NCI-H526 (cell line): ENCODE measurements around the gene TNFRSF25.
"Not testable (repeated sequence)": the region's sequence is repeated elsewhere in the genome, so short reads cannot be mapped to it uniquely, and the experiment has no call there.

Source experiments
- DNase-seq, 2 experiments: peaks; one replicate each; lab custom pipeline; 2025; lab: John Stamatoyannopoulos, UW

TNFRSF25 gene

GRCh38 chr1:6453895-6454855 lies 11.8 kb downstream of the TNFRSF25 start:
- DNase-seq = not testable (repeated sequence)

DNA sequence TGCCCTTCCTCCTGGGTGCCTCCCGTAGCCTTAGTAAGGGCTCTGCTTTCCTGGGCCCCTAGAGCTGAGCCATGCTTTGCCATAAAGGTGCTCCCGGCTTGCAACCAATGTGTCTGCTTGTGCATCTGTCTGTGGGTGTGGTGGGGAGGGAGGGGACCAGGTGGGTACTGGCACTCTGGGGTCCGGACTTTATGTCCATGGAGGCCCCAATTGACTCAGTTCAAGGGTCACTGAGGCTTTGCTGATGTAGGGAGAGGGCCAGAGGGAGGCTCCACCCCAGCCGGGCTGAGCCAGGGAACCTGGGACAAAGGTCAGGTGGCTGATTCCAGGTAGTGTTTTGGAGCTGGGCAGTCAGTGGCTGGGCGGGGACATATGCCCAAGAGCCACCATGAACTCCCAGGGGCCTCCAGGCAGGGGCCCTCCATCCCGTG lies 15.0 kb downstream of the TNFRSF25 start:
- peak in 1 of 2 experiments; percentile 68 for DNase-seq

- peak; percentile 88 to 93 for DNase-seq
These were observed 15.5 kb downstream of the TNFRSF25 start for GRCh38 chr1:6450486-6450885.

- peak; percentile 71 to 82 for DNase-seq
These were observed 15.9 kb downstream of the TNFRSF25 start for GRCh38 chr1:6450005-6450450.

GRCh38 chr1:6448749-6449631 lies 17.0 kb downstream of the TNFRSF25 start:
- peak; percentile 45 to 85 for DNase-seq

DNA sequence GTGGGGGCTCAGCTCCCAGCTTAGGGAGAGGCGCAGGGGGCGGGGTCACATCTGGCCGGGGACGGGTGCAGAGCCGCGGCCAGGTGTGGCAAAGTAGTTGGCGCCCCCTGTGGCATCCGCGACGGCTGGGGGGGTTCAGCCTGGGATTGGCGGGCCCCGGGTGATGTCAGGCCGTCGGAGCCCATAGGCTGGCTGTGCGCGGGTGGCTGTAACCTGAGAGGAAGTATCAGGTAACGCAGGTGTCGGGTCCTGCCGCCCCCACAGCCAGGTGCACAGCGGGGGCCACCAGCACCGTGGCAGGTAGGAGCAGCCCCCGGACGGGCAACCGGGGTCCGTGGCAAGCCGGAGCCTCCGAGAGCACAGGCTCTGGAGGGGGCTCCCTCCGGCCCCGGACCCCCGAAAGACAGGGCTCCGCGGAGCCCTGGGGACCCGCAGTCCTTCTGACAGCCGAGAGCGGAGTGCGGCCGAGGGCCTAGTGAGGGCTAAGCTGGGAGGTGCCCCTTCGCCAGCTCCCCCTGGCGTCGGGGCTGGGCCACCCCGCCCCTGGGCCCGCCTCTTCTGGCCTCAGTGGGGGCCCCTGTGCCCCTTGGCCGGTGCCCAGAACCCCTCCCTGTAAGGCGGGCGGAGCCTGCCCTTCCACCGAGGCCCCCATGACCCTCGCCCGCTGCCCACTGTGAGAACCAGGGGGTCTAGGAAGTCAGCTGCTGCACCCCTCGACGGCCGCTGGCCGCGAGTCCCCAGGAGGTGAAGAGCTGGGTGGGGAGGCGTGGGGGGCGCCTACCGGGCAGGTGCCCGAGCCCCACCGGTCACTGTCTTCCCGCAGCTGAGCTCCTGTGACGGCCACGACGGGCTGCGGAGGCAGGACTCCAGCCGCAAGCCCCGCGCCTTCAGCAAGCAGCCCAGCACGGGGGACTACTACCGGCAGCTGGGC lies 17.9 kb downstream of the TNFRSF25 start:
- peak; percentile 85 to 98 for DNase-seq

DNA sequence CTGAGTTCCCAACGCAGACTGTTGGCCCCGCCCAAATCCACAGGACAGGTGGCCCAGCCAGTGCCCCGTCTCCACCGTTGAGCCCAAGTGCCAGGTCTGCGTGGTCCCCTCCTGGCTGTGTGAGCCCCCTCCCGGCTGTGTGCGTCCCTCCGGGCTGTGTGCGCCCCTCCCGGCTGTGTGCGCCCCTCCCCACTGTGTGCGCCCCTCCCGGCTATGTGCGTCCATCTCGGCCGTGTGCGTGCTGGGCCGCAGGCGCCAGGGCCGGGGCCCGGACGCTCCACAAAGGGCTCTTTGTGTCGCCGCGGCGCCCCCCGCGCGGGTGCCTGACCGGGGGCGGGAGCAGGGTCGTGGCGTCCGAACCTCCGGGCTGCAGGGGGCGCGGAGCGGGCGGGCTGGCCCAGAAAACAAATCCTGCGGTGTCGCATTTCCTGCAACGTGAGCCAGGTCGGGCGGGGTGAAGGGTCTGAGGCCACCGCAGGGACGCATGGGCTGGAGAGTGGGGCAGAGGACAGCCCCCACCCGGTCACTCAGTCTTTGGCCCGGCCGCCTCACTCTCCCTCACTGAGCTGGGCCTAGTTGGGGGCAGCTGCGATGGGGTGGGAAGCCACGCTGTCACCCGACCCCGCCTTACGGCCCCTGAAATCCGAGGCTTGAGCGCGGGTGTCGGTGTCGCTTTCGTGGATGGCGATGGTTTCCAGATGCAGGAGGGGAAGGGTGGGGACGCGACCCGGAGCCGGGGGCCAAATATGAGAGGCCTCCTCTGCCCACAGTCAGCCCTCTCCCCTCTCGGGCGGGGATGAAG lies 18.8 kb downstream of the TNFRSF25 start:
- DNase-seq = peak; percentile 77 to 93

GRCh38 chr1:6446665-6447015 lies 19.3 kb downstream of the TNFRSF25 start:
- no peak for DNase-seq

DNA sequence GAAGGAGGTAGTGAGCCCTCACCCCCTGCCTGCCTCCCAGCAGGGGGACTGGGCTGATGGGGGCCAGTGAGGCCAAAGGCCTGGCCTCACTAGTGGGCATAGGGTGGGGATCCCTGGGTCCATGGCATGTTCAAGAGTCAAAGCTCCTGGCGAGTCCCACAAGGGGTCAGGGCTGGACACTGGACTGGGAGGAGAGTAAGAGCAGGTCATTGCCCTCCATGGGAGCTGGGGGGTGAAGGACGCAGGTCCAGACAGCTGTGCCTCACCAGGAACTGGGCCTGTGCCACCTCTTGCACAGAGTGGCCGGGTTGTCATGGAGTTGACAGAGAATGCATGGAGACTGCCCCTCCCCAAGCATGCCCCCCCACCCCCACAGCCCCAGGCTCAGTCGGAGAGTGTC lies 20.0 kb downstream of the TNFRSF25 start:
- not testable (repeated sequence) for DNase-seq

GRCh38 chr1:6445062-6445763 lies 20.8 kb downstream of the TNFRSF25 start:
- peak; percentile 73 to 88 for DNase-seq

DNA sequence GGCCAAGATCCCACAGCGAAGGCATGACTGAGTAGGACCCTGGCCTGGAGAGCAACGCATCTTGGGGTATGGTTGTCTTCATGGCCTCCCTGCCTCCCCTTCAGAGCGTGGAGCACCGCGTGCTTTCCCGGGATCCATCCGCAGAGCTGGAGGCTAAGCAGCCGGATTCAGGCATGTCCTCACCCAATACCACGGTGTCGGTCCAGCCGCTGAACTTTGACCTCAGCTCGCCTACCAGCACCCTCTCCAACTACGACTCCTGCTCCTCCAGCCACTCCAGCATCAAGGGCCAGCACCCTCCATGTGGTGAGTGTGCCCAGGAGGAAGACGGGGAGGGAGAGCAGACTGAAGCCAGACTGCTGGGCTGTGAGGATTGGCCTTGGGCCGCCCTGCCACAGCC lies 21.6 kb downstream of the TNFRSF25 start:
- no peak for DNase-seq

GRCh38 chr1:6443339-6444115 lies 22.4 kb downstream of the TNFRSF25 start:
- DNase-seq = peak in 1 of 2 experiments; percentile 48

- DNase-seq = no peak
These were observed 24.4 kb downstream of the TNFRSF25 start for GRCh38 chr1:6441586-6441985.

DNA sequence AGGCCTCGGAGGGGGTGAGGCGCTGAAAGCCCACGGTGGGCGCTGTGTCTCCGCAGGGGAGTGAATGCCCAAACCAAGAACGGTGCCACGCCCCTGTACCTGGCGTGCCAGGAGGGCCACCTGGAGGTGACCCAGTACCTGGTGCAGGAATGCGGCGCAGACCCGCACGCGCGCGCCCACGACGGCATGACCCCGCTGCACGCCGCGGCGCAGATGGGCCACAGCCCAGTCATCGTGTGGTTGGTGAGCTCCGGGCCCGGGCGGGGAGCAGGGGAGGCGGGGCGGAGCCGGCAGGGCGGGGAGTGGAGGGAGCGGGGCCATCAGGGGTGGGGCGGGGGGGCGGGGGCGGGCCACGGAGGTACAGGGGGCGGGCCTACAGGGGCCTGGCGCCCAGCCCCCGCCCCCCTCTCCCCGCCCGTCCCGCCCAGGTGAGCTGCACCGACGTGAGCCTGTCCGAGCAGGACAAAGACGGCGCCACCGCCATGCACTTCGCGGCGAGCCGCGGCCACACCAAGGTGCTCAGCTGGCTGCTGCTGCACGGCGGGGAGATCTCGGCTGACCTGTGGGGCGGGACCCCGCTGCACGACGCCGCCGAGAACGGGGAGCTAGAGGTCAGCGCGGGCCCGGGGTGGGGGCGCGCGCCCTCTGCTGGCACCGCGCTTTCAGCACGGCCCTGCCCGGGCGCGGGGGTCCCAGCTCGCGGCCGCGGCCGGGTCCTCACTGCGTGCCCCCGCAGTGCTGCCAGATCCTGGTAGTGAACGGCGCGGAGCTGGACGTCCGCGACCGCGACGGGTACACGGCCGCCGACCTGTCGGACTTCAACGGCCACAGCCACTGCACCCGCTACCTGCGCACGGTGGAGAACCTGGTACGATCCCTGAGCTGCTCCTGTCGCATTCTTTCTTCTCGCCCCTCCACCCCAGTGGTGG lies 25.5 kb downstream of the TNFRSF25 start:
- peak in 1 of 2 experiments; percentile 86 for DNase-seq

DNA sequence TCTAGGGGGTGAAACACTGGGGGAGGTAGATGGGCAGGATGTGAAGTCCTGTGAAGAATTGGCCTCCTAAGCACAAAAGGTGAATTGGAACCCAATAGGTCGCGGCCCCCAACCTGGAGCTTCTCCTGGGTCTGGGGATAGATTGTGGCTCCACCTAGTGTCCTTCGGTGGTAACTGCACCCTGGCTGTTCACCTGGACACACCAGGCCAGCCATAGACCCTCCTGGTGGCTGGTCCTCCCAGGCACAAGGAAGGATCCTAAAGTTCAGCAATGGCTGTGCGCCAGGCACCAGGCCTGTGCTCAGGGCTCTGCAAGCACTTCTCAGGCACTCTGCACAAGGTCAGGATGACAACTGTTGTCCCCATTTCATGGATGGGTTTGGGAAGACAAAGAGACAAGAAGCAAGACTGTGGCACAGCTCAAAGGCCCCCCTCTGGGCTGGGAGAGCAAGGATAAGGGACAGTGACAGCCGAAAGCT lies 27.9 kb downstream of the TNFRSF25 start:
- DNase-seq = peak; percentile 73 to 87

DNA sequence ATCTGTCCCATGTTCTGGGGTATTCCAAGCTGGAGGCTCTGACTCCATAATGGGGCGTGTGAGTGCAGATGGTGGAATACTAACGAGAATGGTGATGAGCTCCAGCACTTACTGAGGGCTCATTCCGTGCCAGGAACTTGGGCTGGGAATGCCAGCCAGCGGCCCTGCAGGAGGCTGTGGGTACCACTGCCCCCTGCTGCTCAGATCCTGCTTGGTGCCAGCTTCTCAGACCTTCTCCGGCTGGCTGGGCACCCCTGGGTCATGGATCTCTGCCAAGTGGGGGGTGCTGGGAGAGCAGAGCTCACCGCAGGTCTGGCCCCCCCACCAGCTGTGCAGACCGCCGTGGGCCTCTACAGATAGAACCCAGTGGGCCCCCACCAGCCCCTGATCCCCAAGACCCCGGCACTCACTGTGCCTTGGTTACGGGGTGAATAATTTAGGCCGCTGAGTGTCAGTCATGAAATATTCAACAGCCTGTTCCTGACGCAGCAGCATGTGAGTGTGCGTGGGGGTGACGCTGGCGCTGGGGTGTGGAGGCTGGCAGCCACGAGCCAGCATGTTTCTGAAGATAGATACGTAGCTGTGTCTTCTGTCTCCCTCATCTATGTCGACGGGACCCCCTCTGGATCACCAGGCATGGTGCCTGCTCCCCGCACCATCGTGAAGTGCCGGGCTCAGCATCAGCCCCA lies 28.8 kb downstream of the TNFRSF25 start:
- DNase-seq = peak in 1 of 2 experiments; percentile 74

GRCh38 chr1:6436277-6436676 lies 29.7 kb downstream of the TNFRSF25 start:
- DNase-seq = not testable (repeated sequence)
